NCI-H1048 (cell line): ENCODE results near the gene MEI1.
"Not testable (repeated sequence)": the region's sequence is repeated elsewhere in the genome, so short reads cannot be mapped to it uniquely, and the experiment has no call there.

ENCODE experiments used
- DNase-seq: peaks from one replicate; lab custom pipeline; 2025; lab: John Stamatoyannopoulos, UW

MEI1 gene

GRCh38 chr22:41699264-41700107, at the start of gene MEI1:
MEI1 (plus strand) TSS chr22:41699503; CDS start chr22:41699539, 36 bp downstream.
- no peak for DNase-seq

GRCh38 chr22:41650229-41650628, 49.1 kb upstream of the MEI1 start:
- DNase-seq = no peak

- no peak for DNase-seq
Observed at GRCh38 chr22:41650821-41651220, 48.5 kb upstream of the MEI1 start.

- no peak for DNase-seq
Observed at GRCh38 chr22:41654322-41654721, 45.0 kb upstream of the MEI1 start.

GRCh38 chr22:41656556-41656955, 42.7 kb upstream of the MEI1 start:
- no peak for DNase-seq

GRCh38 chr22:41657709-41658108, 41.6 kb upstream of the MEI1 start:
- no peak for DNase-seq

GRCh38 chr22:41658869-41659268, 40.4 kb upstream of the MEI1 start:
- no peak for DNase-seq

GRCh38 chr22:41659941-41660340, 39.4 kb upstream of the MEI1 start:
- DNase-seq = no peak

GRCh38 chr22:41660416-41660815, 38.9 kb upstream of the MEI1 start:
- DNase-seq = no peak

GRCh38 chr22:41661088-41661487, 38.2 kb upstream of the MEI1 start:
- no peak for DNase-seq

GRCh38 chr22:41661713-41662112, 37.6 kb upstream of the MEI1 start:
- no peak for DNase-seq

- DNase-seq = not testable (repeated sequence)
Observed at GRCh38 chr22:41663594-41663993, 35.7 kb upstream of the MEI1 start.

- DNase-seq = no peak
Observed at GRCh38 chr22:41664490-41664889, 34.8 kb upstream of the MEI1 start.

- DNase-seq = no peak
Observed at GRCh38 chr22:41664951-41665350, 34.4 kb upstream of the MEI1 start.

- DNase-seq = no peak
Observed at GRCh38 chr22:41668971-41669911, 30.1 kb upstream of the MEI1 start.

- DNase-seq = not testable (repeated sequence)
Observed at GRCh38 chr22:41672096-41672495, 27.2 kb upstream of the MEI1 start.

- DNase-seq = no peak
Observed at GRCh38 chr22:41672780-41673509, 26.4 kb upstream of the MEI1 start.

- DNase-seq = no peak
Observed at GRCh38 chr22:41674846-41675340, 24.4 kb upstream of the MEI1 start.

GRCh38 chr22:41676134-41676533, 23.2 kb upstream of the MEI1 start:
- DNase-seq = no peak

GRCh38 chr22:41681616-41682015, 17.7 kb upstream of the MEI1 start:
- DNase-seq = no peak

GRCh38 chr22:41682033-41682807, 17.1 kb upstream of the MEI1 start:
- DNase-seq = peak; percentile 14
